ENCODE data around the gene KRTAP9-7. TPM values are rescaled to one million over a fixed set of nuclear protein-coding genes. Genes with fewer than 3 reads are reported as not detected.

Gene KRTAP9-7
- total and polyA plus RNA-seq, 5 experiments from 2014 or later: not detected

GRCh38 chr17:41284546-41284945, 9.0 kb downstream of the KRTAP9-7 start:
- DNase-seq (no peak), ATAC-seq (peak; percentile 37 to 39)
- H3K4me3 Mint-ChIP-seq: peak overlapping the region in 3 of 10 donors; percentile 12 to 35 (median 19)
- POLR2A ChIA-PET: no interaction called here
- H3K27ac Mint-ChIP-seq: peak overlapping the region in 2 of 10 donors; percentile 37 to 68
- peaks cover 10 to 19% (median 15%) of the 10 kb centered on the region in 4 donors for H3K4me1 Mint-ChIP-seq
- H3K27me3 Mint-ChIP-seq: no peaks in the 10 kb centered on the region
- H3K36me3 Mint-ChIP-seq: no peaks in the 10 kb centered on the region
- H3K9me3 Mint-ChIP-seq: no peaks in the 10 kb centered on the region

- no peak overlapping the region for H3K4me3 Mint-ChIP-seq
- H3K27ac Mint-ChIP-seq: no peak overlapping the region
- H3K36me3 Mint-ChIP-seq: no peaks in the 10 kb centered on the region
- no peak for ATAC-seq
- no peaks in the 10 kb centered on the region for H3K9me3 Mint-ChIP-seq
- peaks cover 13 to 19% (median 16%) of the 10 kb centered on the region in 4 donors for H3K4me1 Mint-ChIP-seq
- POLR2A ChIA-PET: no interaction called here
- DNase-seq: no peak
- no peaks in the 10 kb centered on the region for H3K27me3 Mint-ChIP-seq
Observed at GRCh38 chr17:41287050-41287449, 11.6 kb downstream of the KRTAP9-7 start.

DNA sequence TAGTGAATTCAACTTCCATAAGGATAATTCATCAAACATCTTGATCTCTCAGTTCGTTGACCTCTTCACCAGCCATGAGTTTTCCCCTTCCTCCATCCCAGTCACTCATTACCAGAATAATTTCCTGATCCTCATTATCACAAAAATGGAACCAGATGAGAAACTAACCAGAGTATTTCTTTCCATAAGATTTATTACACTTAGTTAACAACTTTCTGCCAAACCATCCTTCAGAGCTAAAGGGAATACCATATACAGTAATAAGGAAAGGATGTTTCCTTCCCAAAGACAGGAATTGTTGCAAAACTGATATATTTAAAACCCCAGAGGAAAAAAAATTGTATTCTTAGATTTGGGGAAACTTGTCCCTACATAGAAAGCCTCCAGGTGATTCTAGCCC, 18.5 kb downstream of the KRTAP9-7 start:
- H3K36me3 Mint-ChIP-seq: no peaks in the 10 kb centered on the region
- no peak for ATAC-seq
- peaks cover 0 to 3% (median 1%) of the 10 kb centered on the region in 4 donors for H3K4me1 Mint-ChIP-seq
- no peak overlapping the region for H3K4me3 Mint-ChIP-seq
- H3K9me3 Mint-ChIP-seq: peaks cover 0 to 3% (median 0%) of the 10 kb centered on the region in 9 donors
- POLR2A ChIA-PET: no interaction called here
- peak overlapping the region in 2 of 10 donors; percentile 18 to 29 for H3K27ac Mint-ChIP-seq
- DNase-seq: no peak
- no peaks in the 10 kb centered on the region for H3K27me3 Mint-ChIP-seq

DNA sequence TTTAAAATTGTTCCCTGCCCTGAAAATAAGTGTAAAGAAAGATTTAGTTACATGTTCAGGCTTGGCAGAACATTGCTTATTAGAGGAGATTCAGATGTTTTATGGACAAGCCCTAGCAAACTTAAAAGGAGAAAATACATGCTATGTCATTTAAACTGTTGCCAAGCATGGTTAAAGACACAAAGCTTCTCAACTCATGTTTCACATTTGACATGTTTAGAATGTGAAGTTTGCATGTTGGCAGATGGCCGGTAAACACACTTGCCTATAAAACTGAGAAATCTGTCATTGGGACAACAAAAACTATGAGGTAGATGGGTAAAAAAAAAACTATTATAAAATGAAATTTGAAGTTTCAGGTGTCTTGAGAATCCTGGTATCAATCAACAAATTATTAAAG, 21.3 kb downstream of the KRTAP9-7 start:
- H3K4me3 Mint-ChIP-seq: no peak overlapping the region
- no peak for ATAC-seq
- peaks cover 12 to 27% (median 14%) of the 10 kb centered on the region in 4 donors for H3K4me1 Mint-ChIP-seq
- no peak for DNase-seq
- H3K27ac Mint-ChIP-seq: no peak overlapping the region
- H3K27me3 Mint-ChIP-seq: no peaks in the 10 kb centered on the region
- H3K36me3 Mint-ChIP-seq: peaks cover 0 to 8% (median 6%) of the 10 kb centered on the region in 3 donors
- peaks cover 0 to 10% (median 2%) of the 10 kb centered on the region in 9 donors for H3K9me3 Mint-ChIP-seq
- POLR2A ChIA-PET: no interaction called here

DNA sequence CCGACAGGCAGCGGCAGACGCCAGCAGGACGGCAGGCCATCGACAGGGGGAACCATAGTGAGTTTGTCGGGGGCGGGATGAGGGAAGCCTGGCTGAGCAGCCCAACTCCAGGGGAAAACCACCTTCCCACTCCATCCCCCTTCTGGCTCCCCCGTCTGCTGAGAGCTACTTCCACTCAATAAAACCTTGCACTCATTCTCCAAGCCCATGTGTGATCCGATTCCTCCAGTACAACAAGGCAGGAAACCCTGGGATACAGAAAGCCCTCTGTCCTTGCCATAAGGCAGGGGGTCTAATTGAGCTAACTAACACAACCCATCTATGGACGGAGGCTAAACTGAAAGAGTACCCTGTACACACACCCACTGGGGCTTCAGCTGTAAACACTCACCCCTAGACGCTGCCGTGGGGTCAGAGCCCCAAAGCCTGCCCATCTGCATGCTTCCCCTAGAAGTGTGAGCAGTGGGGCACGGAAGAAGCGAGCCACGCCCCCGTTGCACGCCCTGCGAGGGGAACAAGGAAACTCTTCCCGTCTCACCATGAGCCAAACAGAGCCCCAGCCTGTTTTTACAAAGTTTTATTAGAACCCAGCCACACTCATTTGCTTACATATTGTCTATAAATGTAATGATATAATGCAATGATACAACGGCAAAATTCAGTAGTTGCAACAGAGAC, 23.1 kb downstream of the KRTAP9-7 start:
- POLR2A ChIA-PET: no interaction called here
- ATAC-seq: no peak
- Mint-ChIP-seq H3K36me3 (peaks cover 0 to 8% (median 6%) of the 10 kb centered on the region in 3 donors), H3K4me3 (no peak overlapping the region), H3K27ac (peak overlapping the region in 1 of 10 donors; percentile 48), H3K9me3 (peaks cover 0 to 10% (median 2%) of the 10 kb centered on the region in 9 donors), H3K4me1 (peaks cover 16 to 33% (median 21%) of the 10 kb centered on the region in 4 donors), H3K27me3 (no peaks in the 10 kb centered on the region)
- no peak for DNase-seq

DNA sequence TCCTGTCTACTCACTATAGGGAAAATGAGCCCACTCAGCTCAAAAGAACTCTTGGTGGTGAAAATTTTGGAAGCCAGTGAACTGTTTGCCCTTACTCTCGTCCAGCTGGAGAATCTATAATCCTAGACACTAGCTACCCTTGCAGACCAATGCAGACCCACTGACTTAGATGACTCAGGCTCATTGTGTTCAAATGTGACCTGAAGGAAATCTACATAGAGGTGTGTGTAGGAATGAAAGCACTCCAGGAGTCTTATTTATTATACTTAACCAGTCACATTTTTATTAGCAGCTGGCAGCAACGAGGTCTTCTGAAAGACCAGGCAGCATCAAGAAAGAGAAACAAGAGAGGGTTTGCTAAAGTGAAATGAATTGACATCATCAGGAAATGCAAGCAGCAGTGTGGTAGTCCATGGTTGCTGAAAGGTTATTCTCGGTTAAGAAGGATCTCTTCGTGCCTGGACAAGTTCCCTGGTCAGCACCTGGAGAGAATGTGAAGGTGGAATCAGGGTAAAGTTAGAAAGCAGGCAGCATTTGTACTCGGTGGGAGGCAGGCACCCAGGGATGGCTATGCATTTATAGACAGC, 25.8 kb downstream of the KRTAP9-7 start:
- Mint-ChIP-seq H3K9me3 (peaks cover 0 to 7% (median 2%) of the 10 kb centered on the region in 9 donors), H3K36me3 (peaks cover 0 to 8% (median 6%) of the 10 kb centered on the region in 3 donors), H3K27ac (peak overlapping the region in 7 of 10 donors; percentile 2 to 89 (median 37)), H3K4me1 (peaks cover 23 to 46% (median 33%) of the 10 kb centered on the region in 4 donors), H3K4me3 (peak overlapping the region in 2 of 10 donors; percentile 16 to 29), H3K27me3 (no peaks in the 10 kb centered on the region)
- DNase-seq: no peak
- ATAC-seq: no peak
- POLR2A ChIA-PET: interaction anchor here (1.0 kb wide), 1 partner anchor 10 kb away, joined by 4 read pairs; no protein-coding TSS in a partner anchor

DNA sequence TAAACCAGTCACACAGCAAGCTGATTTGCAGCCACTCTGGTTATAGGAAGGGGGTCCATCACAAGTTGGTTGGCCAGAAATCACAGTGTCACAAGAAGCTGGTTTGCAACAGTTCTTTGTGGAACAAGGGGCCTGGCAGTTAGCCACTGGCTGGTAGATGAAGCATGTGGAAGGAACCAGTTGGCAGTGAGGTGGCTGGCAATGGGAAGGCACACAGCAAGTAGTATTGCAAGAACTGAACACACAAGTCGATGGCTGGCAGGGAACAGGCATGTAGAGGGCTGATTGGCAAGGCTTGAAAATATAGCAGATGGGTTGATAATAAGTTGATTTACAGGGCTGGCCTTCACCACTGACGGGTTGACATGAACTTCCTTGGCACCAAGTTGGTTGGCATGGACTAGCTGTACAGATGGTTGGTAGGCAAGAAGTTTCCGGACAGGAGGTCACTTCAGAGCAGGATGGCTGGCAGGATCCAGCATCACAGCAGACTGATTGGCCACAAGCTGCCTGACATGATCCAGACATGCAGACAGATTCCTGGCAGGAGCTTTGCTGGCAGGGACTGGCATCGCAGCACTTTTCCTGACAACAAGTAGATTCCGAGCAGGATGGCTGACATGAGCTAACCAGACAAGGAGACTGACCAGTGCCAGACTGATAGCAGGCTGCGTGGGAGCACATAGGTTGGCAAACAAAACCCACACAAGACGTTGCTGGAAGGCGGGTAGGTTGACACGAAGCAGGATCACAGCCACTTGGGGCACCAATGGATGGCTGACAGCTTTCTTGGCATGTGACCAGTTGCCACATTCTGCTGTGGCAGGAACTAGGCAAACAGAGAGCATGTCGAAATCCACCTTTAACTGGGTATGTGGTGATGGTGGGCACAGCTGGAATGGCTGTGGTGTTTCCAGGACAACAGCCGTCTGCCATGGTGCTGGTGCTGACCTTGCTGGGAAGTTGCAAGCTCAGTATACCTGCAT, 26.7 kb downstream of the KRTAP9-7 start, which contains the start of gene KRTAP29-1:
Gene KRTAP29-1, minus strand, starts transcription at position 936 of the 986 bp plus-strand sequence. Its CDS starts 0 bp downstream, at position 936.
- H3K27ac Mint-ChIP-seq: peak within 1 kb of the TSS in 7 of 10 donors; percentile 2 to 89 (median 51)
- no peak for DNase-seq
- no peaks in the 10 kb centered on the region for H3K27me3 Mint-ChIP-seq
- peak within 1 kb of the TSS in 2 of 10 donors; percentile 29 to 30 for H3K4me3 Mint-ChIP-seq
- peaks cover 32 to 56% (median 43%) of the 10 kb centered on the region in 4 donors for H3K4me1 Mint-ChIP-seq
- peaks cover 0 to 7% (median 2%) of the 10 kb centered on the region in 9 donors for H3K9me3 Mint-ChIP-seq
- no peak for ATAC-seq
- POLR2A ChIA-PET: no interaction called here
- H3K36me3 Mint-ChIP-seq: peaks cover 0 to 8% (median 6%) of the 10 kb centered on the region in 3 donors

GRCh38 chr17:41302981-41303380, 27.5 kb downstream of the KRTAP9-7 start:
- Mint-ChIP-seq H3K9me3 (peaks cover 0 to 7% (median 2%) of the 10 kb centered on the region in 9 donors), H3K27me3 (no peaks in the 10 kb centered on the region), H3K4me3 (no peak overlapping the region), H3K36me3 (peaks cover 0 to 8% (median 6%) of the 10 kb centered on the region in 3 donors), H3K4me1 (peaks cover 40 to 63% (median 50%) of the 10 kb centered on the region in 4 donors), H3K27ac (peak overlapping the region in 1 of 10 donors; percentile 26)
- DNase-seq (no peak), ATAC-seq (no peak)
- POLR2A ChIA-PET: no interaction called here

- ATAC-seq: no peak
- peaks cover 0 to 7% (median 2%) of the 10 kb centered on the region in 9 donors for H3K9me3 Mint-ChIP-seq
- peak overlapping the region in 2 of 10 donors; percentile 5 to 15 for H3K27ac Mint-ChIP-seq
- peaks cover 50 to 74% (median 61%) of the 10 kb centered on the region in 4 donors for H3K4me1 Mint-ChIP-seq
- peaks cover 0 to 8% (median 6%) of the 10 kb centered on the region in 3 donors for H3K36me3 Mint-ChIP-seq
- DNase-seq: no peak
- H3K4me3 Mint-ChIP-seq: no peak overlapping the region
- POLR2A ChIA-PET: no interaction called here
- no peaks in the 10 kb centered on the region for H3K27me3 Mint-ChIP-seq
Observed at GRCh38 chr17:41304091-41304490, 28.6 kb downstream of the KRTAP9-7 start.

GRCh38 chr17:41307647-41308046, 32.1 kb downstream of the KRTAP9-7 start:
- Mint-ChIP-seq H3K4me1 (peaks cover 48 to 70% (median 69%) of the 10 kb centered on the region in 4 donors), H3K27me3 (no peaks in the 10 kb centered on the region), H3K9me3 (no peaks in the 10 kb centered on the region), H3K27ac (peak overlapping the region; percentile 96 to 100 (median 99)), H3K36me3 (peaks cover 0 to 3% (median 3%) of the 10 kb centered on the region in 3 donors), H3K4me3 (peak overlapping the region; percentile 73 to 84 (median 80))
- POLR2A ChIA-PET: interaction anchor here (0.8 to 3.1 kb wide), 12 partner anchors 13 to 488 kb away, joined by 3 to 27 read pairs (median 6); partner anchors contain the start of gene EIF1
- DNase-seq (peak in 2 of 10 donors; percentile 28 to 53), ATAC-seq (no peak)

GRCh38 chr17:41308251-41308917, 32.9 kb downstream of the KRTAP9-7 start:
- Mint-ChIP-seq H3K36me3 (peaks cover 0 to 3% (median 3%) of the 10 kb centered on the region in 3 donors), H3K4me3 (peak overlapping the region; percentile 73 to 84 (median 80)), H3K9me3 (no peaks in the 10 kb centered on the region), H3K4me1 (peaks cover 49 to 70% (median 68%) of the 10 kb centered on the region in 4 donors), H3K27me3 (no peaks in the 10 kb centered on the region), H3K27ac (peak overlapping the region; percentile 96 to 100 (median 99))
- DNase-seq (peak; percentile 56 to 95 (median 86)), ATAC-seq (peak; percentile 85)
- POLR2A ChIA-PET: interaction anchor here (0.6 to 3.1 kb wide), 23 partner anchors 10 to 763 kb away, joined by 3 to 27 read pairs (median 4); partner anchors contain the start of genes EIF1 and KRTAP4-12

Data from naive thymus-derived CD8-positive, alpha-beta T cell (primary cell).